Fibroblast of mammary gland (primary cell): Measurements from ENCODE around the gene PROS1.
A peak's percentile ranks its signal among the peaks of the same experiment; 100 is the strongest.
"Not testable (repeated sequence)": the region's sequence is repeated elsewhere in the genome, so short reads cannot be mapped to it uniquely, and the experiment has no call there.

Experiments
- DNase-seq: peaks from one replicate; pipeline ENCODE4 v3.0.0-alpha.2; 2010; ENCODE audit warnings: low read depth
- H3K4me3 ChIP-seq: 2 replicates; pipeline ENCODE4 v1.5.1; 2011; ENCODE audit warnings: low read depth, mild to moderate bottlenecking, low read length, moderate library complexity; ENCODE audit not compliant: control insufficient read depth
- TF ChIP-seq, protein P1 (sequence below): conservative IDR thresholded peaks from 2 replicates; pipeline ENCODE4 v1.5.1; 2011; ENCODE audit warnings: low read depth, low read length, inconsistent platforms; ENCODE audit not compliant: control insufficient read depth, insufficient read depth

PROS1 gene

DNA sequence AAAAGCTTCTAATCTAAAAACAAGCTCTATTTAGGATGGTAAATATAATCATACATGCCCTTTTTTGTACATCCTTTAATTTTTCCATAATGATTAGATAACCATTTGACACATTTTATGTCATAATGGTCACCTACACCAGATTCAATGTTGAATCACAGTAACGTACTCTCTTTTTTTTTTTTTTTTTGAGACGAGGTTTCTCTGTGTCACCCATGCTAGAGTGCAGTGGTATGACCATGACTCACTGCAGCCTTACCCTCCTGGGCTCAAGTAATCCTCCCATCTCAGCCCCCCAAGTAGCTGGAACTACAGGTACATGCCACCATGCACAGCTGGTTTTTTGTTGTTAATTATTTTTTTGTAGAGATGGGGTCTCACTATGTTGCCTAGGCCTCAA, 49.2 kb downstream of the PROS1 start:
- TF ChIP-seq, protein P1, sequence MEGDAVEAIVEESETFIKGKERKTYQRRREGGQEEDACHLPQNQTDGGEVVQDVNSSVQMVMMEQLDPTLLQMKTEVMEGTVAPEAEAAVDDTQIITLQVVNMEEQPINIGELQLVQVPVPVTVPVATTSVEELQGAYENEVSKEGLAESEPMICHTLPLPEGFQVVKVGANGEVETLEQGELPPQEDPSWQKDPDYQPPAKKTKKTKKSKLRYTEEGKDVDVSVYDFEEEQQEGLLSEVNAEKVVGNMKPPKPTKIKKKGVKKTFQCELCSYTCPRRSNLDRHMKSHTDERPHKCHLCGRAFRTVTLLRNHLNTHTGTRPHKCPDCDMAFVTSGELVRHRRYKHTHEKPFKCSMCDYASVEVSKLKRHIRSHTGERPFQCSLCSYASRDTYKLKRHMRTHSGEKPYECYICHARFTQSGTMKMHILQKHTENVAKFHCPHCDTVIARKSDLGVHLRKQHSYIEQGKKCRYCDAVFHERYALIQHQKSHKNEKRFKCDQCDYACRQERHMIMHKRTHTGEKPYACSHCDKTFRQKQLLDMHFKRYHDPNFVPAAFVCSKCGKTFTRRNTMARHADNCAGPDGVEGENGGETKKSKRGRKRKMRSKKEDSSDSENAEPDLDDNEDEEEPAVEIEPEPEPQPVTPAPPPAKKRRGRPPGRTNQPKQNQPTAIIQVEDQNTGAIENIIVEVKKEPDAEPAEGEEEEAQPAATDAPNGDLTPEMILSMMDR: no peak
- peak; percentile 10 for DNase-seq

DNA sequence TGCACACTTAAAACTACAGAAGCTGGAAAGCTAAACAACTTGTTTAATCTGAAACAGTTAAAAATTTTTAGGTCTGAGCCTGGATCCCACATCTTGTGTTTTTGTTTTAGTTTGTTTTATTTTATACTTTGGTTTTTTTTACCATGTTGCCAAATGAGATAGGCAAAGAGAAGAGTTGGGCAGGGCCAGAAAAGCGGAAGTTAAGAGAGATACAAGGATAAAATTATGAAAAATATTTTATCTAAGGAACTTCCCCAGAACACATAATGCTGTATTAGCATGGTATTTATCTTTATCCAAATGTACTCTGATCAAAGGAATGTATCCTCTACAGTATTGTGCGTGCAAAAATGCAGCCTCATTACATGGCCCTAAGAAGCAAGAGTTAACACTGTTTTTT, 50.7 kb downstream of the PROS1 start:
- DNase-seq: no peak
- H3K4me3 ChIP-seq: no peak overlapping the region
- TF ChIP-seq, protein P1: no peak

More for the DNA sequence above, 49.2 kb downstream of the PROS1 start:
- no peak overlapping the region for H3K4me3 ChIP-seq

DNA sequence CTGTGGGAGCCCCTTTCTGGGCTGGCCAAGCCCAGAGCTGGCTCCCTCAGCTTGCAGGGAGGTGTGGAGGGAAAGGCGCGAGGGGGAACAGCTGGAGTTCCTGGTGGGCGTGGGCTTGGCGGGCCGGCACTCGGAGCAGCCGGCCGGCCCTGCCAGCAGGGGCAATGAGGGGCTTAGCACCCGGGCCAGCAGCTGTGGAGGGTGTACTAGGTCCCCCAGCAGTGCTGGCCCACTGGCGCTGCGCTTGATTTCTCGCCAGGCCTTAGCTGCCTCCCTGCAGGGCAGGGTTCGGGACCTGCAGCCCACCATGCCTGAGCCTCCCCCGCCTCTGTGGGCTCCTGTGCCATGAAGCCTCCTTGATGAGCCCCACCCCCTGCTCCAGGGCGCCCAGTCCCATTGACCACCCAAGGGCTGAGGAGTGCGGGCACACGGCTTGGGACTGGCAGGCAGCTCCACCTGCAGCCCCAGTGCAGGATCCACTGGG, 56.1 kb downstream of the PROS1 start:
- not testable (repeated sequence) for H3K4me3 ChIP-seq, DNase-seq

DNA sequence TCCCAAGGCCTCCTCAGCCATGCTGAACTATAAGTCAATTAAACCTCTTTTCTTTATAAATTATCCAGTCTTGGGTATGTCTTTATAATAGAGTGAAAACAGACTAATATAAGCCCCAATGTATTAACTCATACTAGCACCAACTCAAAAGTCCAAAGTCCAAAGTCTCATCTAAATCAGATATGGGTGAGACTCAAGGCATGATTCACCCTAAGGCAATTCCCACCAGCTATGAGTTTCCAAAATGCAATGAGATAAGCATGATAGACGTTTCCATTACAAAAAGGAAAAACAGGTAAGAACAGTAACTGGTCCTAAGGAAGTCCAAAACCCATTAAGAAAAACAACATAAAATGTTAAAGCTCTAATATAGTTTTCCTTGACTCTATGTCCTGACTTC, 60.1 kb downstream of the PROS1 start:
- H3K4me3 ChIP-seq, DNase-seq: not testable (repeated sequence)

DNA sequence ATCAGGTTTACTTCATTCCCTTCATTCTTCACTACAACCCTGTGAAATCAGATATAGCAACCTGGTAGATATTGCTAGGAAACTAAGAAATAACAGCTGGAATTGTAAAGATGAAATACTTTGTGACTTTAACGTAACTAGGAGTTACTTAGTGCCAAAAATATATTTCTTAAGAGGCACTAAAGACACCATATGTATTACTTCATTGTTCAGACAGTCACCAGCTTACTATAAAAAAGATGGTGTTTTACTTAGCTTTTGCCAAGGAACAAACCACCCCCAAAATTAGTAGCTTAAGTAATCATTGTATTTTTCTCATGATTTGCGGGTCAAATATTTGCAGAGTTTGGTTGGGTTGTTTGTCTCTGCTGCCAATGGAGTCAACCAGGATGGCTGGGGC, 62.5 kb downstream of the PROS1 start:
- TF ChIP-seq, protein P1: no peak
- DNase-seq: no peak
- no peak overlapping the region for H3K4me3 ChIP-seq

DNA sequence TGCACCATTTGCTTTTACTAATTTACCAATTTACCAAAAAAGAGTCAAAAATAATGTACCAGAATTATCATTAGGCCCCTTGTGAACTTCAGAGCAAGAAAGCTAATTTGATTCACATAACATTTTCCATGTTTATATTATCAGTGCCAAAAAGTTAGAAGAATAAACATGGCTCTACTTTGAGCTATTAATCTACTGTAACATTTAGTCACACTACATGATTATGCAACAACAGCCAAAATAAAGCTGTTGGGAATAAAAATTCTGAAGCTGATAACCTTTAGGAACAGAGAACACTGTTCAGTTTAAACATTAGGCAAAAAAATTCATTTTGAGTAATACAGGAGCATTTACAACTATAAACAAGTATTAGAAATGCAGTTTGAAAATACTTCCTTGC, 63.6 kb downstream of the PROS1 start:
- DNase-seq: peak; percentile 30
- TF ChIP-seq, protein P1: no peak
- H3K4me3 ChIP-seq: no peak overlapping the region

DNA sequence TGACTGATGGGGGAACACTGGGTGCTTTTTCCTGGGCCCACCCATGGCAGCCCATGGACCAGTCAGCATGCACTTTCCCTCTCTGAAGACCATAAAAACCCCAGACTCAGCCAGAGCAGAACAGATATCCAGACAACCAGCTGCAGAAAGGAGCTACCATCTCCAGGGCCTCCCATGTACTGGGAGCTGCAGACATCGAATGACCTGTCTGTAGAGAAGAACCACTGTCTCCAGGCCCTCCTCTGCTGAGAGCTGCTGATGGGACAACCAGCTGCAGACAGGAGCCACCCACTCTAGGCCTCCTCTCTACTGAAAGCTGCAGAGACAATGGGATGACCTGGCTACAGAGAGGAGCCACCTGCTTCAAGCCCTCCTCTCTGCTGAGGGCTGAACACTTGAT, 66.6 kb downstream of the PROS1 start:
- no peak overlapping the region for H3K4me3 ChIP-seq
- DNase-seq: no peak
- TF ChIP-seq, protein P1: no peak

DNA sequence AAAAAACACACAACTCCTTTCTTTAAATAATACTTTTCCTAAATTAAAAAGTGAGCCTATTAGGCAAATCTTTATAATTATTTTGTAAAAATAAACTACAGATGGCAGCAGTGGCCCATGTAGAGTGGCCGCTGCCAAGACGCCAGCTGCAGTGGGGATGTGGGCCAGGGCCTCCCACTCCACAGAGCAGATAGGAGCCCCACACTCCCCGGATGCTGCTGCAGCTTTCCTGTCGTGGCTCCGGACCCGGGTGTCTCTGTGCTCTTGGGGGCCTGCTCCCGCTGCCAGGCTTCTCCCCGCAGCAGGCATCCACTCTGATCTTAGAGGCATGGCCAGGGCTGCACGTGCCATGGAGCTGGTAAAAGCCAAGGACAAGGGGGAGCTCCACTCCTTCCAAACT, 67.5 kb downstream of the PROS1 start:
- H3K4me3 ChIP-seq: no peak overlapping the region
- TF ChIP-seq, protein P1: no peak

More for the DNA sequence above, 67.5 kb downstream of the PROS1 start:
- no peak for DNase-seq
